GM12892 (cell line): Measurements from ENCODE around the gene ERBB2.
A peak's percentile ranks its signal among the peaks of the same experiment; 100 is the strongest.

ENCODE experiments used
- POLR2A ChIP-seq: IDR thresholded peaks from 2 replicates; pipeline ENCODE4 v1.6.1; 2011; ENCODE audit warnings: low read depth, low read length, control low read depth
- POLR2AphosphoS5 ChIP-seq: IDR thresholded peaks from 2 replicates; pipeline ENCODE4 v1.6.1; 2011; ENCODE audit warnings: low read depth, low read length, control low read depth
- TAF1 ChIP-seq: IDR thresholded peaks from 2 replicates; pipeline ENCODE4 v1.6.1; 2011; ENCODE audit warnings: low read depth, mild to moderate bottlenecking, control low read depth, low read length, borderline replicate concordance

DNA sequence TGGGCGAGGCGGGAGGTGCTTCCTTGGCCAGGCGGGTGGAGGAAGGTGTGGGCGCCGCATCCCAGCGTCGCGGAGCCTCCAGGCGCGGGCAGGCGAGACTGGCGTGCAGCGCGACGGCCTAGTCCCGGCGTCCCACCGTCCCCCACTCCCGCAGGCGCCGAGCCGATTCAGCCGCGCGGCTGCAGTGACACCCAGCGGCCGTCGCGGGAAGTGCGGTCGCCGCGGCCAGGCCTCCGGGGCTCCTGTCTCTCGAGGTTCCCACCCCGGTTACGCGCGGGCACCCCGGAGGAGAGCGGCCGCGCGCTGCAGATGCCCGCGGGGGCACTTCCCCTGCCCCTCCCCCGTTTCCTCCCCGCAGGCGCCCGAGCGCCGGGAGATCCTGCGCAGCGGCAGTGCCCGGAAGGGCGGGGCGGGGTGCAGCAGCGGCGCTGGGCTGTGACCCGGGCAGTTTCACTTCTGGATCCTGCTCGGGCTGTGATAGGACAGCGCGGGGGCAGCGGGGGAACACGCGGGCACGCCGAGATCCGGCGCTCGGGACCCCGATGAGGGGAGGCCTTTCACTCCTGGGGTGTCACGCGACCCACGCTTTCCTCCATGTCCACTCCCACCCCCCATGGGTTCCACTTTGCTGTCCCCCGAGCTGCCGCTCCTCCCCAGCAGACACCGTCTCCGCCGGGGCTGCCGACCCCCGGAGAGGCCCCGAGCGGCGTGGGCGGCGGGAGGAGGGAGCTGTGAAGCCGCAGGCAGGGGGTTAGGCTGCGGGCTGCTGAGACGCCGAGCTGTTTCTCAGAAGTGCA is 54.5 kb downstream of the ERBB2 start:
- TF ChIP-seq POLR2AphosphoS5, result no peak; the same call in 1 of the 2 replicates
- peak; percentile 63; the same call in 1 of the 2 replicates for TF ChIP-seq POLR2A
- TF ChIP-seq TAF1, result peak; percentile 65; the same call in 1 of the 2 replicates
